HG03039 (cell line): Measurements from ENCODE around the gene APELA.
A peak's percentile ranks its signal among the peaks of the same experiment; 100 is the strongest.
"Not testable (repeated sequence)": the region's sequence is repeated elsewhere in the genome, so short reads cannot be mapped to it uniquely, and the experiment has no call there.

ENCODE experiments used
- ATAC-seq: cut with Tn5 transposase; IDR thresholded peaks from one replicate; pipeline ENCODE4 v1.9.1; 2021; ENCODE audit warnings: mild to moderate bottlenecking, moderate library complexity; ENCODE audit not compliant: unreplicated experiment

The APELA gene

DNA sequence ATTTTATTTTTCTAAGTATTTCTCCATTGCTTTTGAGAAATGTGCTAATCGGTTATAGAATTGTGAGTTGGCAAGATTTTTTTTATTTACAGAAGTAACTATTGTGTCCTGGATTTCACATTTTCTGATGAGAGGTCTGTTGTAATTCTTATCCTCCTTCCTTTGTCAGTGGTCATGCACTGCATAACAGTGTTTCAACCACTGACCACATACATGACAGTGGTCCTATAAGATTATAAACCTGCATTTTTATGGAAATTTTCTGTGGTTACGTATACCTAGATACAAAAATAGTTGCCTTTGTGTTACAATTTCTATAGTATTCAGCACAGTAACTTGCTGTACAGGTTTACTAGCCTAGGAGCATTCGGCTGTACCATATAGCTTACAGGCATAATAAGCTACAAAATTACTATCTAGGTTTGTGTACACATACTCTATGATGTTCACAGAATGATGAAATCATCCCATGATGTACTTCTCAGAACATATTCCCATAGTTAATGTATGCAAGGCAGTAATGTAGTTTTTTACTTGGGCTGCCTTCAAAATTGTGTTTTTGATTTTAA is 47.8 kb downstream of the APELA start:
- no peak for ATAC-seq

DNA sequence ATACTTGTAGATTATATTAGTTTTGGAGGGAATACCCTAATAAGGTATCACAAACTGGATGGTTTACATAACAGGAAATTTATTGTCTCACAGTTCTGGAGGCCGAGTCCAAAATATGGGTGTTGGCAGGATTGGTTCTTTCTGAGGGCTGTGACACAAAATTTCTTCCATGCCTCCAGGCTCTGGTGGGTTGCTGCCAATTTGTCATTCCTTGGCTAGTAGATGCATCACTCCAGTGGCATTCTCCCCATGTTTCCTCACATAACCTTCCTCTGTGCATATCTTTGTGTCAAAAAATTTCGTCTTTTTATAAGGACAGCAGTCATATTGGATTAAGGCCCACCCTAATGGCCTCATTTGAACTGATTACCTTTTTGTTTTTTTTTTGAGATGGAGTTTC is 49.3 kb downstream of the APELA start:
- ATAC-seq = no peak

- not testable (repeated sequence) for ATAC-seq
Observed at GRCh38 chr4:164927101-164927500, 50.1 kb downstream of the APELA start.

- no peak for ATAC-seq
Observed at GRCh38 chr4:164930647-164931046, 53.7 kb downstream of the APELA start.

DNA sequence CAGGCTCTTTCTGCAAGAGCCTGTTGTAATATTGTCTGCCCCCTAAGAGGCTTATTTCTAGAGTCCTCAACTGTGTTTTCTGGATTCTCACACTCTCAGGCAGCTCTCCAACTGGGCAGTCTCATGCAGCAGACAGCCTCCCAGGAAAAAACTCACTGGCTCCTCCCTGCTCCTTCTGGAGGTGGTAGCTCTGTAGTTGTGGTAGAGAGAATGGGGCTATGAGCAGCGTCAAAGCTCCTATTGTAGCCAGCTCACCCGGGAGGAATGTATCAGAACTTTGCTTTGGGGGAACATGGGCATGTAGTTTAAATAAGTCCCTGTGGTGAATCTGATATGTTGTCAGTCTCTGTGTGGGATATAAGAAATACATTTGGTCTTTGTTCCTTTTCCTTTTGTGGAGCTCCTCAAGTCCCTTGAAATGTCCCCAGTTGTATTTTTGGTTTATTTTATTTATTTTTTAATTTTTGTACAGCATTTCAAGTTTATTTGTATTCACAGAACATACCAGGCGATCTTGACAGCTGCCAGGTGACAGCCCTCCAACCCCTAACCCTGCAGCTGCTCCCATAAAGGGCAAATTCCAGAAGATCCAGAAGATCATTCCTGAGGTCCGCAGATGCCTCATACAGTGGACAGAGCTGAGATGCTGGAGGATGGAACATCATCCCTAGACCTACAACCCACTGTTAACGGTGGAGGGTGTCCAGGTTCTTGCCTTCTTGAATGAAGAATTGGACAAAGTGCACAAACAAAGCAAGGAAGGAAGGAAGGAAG is 54.8 kb downstream of the APELA start:
- no peak for ATAC-seq

- no peak for ATAC-seq
Observed at GRCh38 chr4:164933244-164933643, 56.3 kb downstream of the APELA start.

DNA sequence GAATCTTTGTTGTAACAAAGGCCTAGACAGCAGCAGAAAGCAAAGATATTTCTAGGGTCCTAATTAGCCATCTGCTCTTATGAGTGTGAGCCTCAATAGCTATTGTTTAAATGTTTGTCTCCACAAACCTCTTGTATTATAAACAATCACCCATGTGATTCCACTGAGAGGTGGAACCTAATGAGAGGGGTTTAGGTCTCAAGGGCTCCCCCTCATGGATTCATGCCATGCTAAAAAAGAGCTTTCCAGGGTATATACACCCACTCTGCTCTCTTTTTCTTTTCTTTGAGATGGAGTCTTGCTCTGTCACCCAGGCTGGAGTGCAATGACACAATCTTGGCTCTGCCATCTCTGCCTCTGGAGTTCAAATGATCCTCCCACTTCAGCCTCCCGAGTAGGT is 58.4 kb downstream of the APELA start:
- peak; percentile 53 for ATAC-seq

GRCh38 chr4:164935865-164936606 is 59.1 kb downstream of the APELA start:
- peak; percentile 33 for ATAC-seq

- peak; percentile 41 for ATAC-seq
Observed at GRCh38 chr4:164937576-164938270, 60.7 kb downstream of the APELA start.

DNA sequence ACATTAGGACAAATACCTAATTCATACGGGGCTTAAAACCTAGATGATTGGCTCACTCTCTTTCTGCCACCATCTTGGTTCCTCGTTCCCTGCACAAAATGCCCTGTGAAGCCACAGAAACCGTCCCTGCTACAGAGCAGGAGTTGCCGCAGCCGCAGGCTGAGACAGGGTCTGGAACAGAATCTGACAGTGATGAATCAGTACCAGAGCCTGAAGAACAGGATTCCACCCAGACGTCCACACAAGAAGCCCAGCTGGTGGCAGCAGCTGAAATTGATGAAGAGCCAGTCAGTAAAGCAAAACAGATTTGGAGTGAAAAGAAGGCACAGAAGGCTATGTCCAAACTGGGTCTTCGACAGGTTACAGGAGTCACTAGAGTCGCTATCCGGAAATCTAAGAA is 66.2 kb downstream of the APELA start:
- no peak for ATAC-seq

- no peak for ATAC-seq
Observed at GRCh38 chr4:164945146-164945545, 68.2 kb downstream of the APELA start.

DNA sequence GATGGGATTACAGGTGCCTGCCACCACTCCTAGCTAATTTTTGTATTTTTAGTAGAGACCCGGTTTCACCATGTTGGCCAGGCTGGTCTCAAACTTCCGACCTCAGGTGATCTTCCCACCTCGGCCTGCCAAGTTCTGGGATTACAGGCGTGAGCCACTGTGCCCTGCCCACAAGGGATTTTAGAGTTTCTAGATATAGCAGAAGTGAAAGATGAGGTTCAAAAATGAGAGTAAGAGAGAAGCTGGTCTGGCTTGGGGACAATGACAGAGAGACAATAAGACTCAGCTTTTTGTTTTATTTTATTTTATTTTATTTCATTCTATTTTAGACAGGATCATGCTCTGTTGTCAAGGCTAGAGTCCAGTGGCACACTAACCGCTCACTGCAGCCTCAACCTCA is 69.8 kb downstream of the APELA start:
- ATAC-seq = no peak
